GM21619 (cell line): ENCODE measurements around the gene MED31.
"Not testable (repeated sequence)": the region's sequence is repeated elsewhere in the genome, so short reads cannot be mapped to it uniquely, and the experiment has no call there.

ENCODE experiments used
- ATAC-seq: cut with Tn5 transposase; IDR thresholded peaks from one replicate; pipeline ENCODE4 v1.9.1; 2021; ENCODE audit not compliant: unreplicated experiment

MED31 gene

DNA sequence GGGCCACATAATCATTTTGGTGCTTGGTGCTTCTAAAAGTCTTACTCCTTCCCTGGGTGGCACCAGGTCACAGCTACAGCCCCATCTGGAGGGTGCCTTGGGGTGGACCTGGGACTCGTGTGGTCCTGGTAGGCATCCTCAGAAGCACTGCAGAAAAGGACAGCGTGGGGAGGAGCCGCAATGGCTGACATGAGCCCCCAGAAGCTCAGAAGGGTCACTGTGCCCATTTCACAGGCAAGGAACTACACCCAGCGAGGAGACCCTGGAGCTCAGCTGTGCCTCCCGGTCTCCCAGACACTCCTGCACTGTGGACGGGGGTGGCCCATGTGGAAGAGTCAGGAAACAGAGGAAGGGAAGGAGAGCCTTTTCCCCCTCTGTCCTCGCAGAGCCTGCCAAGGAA lies 26.5 kb upstream of the MED31 start:
- ATAC-seq: no peak

DNA sequence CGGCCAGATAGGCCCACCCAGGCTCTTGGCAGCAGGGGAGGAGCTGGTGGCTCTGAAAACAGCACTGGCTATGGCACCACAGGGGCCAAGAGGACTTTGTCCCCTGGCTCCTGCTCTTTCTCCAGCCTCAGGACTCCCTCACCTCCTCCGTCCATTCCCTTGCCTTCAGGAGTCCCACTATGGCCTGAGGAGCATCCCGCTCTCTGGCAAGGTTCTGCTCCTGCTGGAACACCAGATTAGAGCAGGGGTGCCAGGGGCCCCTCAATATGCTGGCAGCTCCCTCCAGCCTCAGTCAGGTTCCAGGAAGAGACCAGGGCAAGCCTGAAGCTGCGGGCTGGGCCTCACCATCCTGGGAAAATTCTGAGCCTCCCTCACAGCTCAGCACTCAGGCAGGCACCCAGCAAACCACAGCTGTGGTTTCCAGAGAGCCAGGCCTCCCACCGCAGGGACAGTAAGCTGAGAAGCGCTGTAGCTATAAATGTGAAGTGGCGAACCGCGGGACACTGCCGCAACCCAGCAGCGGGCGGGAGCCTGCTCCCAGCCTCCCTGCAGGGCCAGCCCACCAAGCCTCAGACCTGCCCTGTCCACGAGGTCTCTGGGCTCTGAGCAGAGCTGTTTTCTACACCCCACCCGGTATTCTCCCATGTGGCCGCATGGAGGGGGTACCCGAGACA lies 25.9 kb upstream of the MED31 start:
- no peak for ATAC-seq

DNA sequence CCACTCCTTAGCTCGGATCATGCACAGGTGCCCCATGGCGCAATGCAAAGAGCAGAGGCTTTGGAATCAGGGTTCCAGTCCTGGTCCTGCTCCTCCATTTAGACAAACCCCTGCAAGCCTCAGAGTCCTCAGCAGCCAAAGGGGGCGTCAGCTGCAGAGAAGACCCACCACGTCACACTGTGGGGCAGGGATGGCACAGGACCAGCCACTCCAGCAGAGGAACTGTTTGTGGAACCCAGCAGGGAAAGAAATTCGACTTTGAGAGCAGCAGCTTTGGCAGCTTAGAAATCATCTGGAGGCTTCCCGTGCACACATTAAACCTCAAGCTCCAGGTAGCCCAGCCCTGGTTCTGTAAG lies 25.4 kb upstream of the MED31 start:
- no peak for ATAC-seq

DNA sequence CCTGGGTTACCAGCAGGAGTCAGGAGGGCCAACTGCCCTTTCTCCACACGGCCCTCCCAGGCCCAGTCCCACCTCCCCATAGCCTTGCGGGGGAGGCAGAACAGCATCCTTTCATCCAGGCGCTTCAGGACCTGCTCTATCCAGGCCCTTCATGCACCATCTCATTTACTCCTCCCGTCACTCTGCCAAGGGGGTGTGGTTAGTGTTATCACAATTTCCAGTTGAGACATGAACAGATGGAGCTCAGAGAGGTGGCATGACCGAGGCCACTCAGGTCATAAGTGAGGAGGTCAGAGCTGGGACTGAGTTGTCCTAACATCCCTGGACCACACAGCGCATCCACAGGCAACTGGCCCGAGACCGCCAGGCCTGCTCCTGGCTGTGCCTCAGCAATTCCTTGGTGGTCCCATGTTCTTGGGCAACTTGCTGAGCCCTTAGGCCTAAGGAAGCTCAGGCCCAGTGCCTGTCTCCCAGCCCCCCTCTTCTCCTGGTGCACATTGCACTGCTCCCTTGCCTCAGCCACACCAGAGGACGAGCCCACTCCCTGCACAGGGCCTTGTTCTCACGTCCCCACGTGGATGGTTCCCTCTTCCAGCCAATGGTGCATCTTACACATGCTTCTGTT lies 23.9 kb upstream of the MED31 start:
- ATAC-seq: no peak

DNA sequence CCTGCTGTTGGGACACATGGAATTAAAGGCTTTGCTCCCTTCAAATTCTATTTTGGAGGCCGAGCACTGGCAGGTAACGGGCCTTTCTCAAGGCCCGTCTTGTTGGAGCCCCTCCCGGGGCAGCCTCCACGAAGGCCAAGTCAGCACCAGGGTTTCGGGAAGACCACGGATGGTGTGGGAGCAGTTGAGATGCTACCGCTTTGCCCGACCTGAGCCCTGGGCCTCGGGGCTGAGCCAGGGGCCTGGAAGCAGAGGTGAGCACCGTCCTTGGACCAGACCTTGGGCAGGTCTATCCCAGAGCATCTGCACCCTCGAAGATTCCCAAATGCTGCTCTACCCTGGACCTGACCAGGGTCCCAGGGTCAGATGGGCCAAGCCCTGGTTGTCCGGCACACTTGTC lies 23.2 kb upstream of the MED31 start:
- no peak for ATAC-seq

DNA sequence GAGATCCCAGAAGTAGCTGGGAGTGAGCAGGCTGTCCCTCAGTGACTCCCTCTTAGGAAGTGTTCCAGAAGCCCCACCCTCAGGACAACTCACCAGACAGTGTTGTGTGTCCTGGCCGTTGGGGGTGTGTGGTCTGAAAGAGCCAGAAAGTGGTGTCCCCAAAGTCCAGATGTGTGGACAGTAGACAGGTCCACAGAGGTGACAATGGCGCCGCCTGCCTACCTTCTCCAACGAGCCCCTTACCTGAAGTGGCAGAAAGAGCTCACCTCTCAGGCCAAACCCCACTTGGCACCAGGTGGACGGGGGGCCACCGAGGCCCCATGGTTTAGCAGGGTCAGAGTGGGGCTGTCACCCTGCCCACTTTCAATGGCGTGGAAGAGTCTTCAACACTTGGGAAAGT lies 20.0 kb upstream of the MED31 start:
- ATAC-seq: no peak

DNA sequence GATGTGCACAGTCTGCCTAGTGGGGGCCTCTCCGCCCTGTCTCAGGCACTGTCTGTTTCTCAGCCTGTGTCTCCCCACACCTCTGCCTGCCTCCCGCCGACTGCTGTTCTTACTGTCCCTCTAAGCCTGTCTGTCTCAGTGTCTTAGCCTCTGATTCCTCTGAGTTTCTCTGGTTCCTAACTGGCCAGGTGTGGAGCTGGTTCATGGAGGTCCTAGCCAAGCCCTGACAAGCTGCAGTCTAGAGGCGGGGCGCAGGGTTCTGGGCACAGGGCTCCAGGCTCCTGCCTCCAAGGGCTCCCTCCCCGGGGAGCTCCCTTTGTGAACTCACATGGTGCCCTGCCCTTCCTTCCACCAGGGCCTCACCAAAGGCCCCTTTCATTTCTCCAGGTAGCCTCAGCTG lies 19.6 kb upstream of the MED31 start:
- ATAC-seq: no peak

DNA sequence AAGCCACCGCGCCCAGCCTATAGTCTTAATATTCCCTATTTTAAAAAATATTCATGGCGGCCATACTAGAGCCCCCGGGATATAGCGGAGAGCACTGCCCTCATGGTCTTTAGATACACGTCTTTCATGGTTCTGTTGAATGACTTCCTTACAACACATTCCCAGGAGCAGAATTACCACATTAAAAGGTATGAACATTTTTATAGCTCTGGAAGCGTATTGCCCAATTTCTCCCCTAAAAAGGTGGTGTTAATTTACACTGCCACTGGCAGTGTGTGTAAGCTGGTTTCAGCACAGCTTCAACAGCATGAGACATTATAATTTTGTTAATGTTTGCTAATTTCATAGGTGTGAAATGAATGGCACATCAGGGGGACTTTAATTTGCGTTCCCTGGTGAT lies 19.2 kb upstream of the MED31 start:
- no peak for ATAC-seq

DNA sequence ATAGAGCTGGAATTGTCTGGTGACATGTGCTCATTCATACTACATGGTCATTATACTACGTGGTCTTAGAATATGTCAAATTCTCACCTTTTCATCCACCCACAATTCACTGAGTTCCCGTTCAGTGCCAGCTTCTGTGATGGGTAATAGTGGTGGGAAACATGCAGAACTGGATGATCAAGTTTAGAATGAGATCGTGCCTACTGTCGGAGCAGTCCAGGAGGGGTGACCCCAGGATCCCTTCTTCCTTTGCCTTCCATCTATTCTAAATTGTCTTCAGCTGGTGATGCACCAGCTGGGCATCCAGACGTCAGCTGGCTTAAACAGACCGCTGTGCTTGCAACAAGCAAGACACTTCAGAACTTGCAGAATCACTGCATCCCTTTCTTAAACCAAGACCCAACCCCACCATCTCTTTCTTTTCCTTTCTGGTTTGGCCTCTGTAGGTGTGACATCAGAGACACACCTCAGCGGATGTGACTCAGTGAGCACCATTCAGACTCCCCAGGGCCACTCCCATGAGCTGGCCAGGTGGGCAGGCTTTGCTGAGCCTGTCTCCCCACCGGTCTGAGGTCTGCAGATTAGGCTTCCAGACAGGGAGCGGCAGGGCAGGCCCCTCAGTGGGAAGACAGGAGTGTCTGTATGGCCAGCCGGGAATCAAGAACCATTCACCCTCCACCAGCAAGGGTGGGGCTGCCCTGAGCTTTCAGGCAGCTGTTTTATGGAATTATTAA lies 18.2 kb upstream of the MED31 start:
- ATAC-seq: no peak

DNA sequence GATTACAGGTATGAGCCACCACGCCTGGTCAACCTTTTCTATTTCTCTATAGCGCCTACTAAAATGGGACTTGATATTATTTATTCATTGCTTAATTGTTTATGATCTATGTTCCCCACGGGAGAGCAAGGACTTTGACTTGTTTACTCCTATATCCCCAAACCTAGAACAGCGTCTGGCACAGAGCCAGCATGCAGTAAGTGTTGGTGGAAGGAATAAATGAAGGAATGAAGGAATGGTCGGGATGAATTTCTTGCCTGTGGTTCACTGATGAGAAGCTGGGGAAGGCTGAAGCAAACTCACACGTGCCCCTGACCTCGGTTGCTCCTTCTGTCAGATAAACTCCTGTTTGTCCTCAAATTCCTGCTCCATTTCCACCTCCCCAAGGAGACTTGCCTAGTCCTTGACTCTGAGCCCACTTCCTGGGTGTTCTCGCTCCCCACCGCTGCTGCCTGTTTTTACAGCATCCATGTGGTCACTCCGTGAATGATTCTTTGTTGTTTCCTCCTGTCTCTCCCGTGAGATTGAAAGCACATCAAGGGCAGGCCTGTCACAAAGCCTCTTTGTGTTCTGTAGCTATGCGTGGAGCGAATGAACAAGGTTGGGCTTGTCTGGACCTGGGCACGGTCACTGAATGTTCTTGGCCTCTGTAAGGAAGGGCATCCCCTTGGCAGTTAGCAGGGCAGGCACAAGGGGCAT lies 17.5 kb upstream of the MED31 start:
- no peak for ATAC-seq

DNA sequence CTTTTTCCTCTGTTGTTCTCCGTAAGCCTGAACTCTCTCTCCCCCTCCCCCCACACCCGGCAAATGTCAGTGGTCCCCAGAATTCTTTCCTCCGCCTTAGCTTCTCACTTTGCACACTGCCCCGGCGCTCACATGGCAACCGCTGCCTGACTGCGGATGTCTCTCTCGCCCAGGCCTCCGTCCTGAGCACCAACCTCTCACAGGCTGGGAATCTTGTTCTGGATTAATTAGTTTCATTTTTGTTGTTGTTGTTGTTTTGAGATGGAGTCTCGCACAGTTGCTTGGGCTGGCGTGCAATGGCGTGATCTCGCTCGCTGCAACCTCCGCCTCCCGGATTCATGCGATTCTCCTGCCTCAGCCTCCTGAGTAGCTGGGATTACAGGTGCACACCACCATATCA lies 16.8 kb upstream of the MED31 start:
- ATAC-seq: no peak

DNA sequence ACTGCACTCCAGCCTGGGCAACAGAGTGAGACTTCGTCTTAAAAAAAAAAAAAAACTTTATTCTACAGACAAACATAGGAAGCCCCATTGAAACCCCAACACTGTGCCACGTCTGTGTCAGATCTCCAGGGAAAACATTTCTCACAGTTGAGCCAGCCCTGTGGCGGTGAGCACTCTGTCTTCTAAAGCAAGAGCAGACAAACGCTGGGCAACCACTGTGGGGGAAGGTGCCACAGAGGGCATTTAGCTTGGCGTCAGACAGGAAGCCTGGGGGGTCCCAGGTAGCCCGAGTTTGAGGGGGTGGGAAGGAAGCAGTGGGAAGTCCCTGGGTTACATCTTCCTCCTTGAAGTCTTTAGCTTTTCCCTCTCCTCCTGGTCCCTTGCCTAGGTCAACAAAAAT lies 16.1 kb upstream of the MED31 start:
- ATAC-seq: no peak

DNA sequence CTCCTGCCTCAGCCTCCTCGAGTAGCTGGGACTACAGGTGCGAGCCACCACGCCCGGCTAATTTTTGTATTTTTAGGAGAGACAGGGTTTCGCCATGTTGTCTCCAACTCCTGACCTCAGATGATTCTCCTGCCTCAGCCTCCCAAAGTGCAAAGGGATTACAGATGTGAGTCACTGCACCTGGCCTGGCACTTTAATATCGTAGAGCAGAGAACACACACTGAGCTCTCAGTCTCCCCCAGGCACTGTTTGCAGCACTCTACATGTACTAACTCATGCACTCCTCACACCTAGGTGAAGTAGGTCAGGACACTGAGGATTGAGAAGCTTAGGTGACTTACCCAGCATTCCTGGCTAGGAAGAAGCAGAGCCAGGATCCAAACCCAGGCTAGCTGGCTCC lies 15.2 kb upstream of the MED31 start:
- no peak for ATAC-seq

DNA sequence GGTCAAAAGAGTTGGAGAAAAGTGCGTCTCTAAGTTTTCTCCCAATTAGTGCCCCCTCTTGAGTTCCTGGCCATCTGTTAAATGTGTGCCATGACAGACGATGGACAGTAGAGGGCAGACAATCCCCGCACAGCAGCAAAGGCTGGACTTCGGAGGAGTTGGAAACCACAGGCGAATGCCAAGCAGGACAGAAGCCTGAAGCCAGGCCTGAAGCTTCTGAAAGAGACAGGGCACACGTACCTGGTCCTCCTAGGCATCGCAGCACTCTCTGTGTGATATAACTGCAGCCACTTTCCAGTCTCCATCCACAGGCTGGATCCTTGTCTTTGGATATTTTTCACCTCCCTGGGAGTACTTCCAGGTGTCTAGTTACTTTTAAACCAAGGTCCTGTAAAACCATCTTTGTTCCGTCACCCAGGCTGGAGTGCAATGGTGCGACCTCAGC lies 14.7 kb upstream of the MED31 start:
- no peak for ATAC-seq

DNA sequence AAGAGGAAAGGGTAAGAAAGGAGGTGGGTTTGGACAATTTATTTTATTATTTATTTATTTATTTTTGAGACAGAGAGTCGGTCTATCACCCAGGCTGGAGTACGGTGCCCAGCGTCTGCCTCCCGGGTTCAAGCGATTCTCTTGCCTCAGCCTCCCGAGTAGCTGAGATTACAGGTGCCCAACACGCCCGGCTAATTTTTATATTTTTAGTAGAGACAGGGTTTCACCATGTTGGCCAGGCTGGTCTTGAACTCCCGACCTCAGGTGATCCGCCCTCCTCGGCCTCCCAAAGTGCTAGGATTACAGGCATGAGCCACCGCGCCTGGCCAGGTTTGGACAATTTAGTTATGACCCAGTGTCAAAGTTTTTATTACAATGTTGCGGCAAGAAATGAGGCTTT lies 11.8 kb upstream of the MED31 start:
- ATAC-seq: not testable (repeated sequence)

DNA sequence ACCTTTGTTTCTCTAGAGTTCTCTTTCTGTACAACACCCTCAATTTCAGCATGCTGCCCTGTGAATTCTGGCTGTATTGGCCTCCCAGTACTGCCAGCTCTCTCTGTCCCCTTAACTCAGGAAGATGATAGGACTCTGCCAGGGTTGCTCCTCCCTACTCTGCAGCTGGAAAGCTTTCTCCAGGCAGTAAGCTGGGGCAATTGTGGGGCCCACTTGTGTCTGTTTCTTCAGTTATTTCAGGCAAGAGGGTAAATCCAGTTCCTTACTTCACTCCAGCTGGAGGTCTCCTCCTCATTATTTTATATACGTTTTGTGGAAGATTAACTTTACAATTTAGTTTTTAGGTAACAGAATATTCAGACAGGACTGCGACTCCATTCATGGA lies 10.1 kb upstream of the MED31 start:
- ATAC-seq: no peak

DNA sequence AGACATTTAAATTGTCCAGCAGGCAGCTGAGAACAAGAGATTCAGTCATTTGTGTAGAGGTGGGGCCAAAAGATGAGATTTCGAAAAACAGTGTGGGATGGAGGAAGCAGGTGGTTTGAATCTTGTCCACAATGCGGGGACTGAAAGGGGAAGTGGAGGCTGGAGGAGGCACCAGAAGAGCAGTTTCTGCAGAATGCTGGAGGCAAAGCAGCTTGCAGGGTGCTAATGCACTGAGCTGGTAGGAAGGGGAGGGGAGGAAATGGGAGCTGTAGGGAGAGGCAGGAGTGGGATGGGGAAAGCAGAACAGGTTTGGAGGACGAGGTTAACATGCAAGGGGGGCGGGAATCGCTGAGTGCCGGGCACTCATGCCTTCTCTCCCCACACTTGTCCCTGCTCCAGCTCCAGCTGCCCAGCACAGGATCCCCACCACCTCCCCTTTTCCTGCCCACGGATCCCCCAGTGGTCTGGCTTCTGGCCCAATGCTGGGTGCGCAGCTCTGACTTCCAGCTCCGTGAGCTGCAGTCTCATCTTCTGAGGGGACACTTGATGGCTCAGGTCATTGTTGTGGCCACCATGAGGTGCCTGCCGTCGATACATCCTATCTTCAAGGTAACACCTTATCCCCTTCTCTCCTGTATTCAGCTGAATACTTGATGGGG lies 9.5 kb upstream of the MED31 start:
- ATAC-seq: no peak

DNA sequence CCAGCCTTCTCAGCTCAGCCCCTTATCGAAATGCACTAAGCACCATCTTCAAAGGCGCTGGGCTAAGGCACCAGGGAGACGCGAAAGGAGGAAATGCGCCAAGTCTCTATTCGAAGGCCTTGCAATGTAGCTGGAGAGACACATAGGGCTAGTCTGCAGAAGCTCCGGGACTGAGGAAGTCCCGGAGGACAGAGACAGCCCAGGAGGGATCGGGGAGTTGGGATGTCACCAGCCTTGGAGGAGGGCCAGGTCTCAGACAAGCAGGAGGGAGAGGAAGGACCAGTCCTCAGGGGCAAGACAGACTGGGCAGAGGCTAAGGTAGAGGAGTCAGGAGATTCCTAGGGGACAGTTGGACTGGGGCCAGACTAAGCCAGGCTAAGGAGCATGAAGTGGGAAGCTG lies 8.7 kb upstream of the MED31 start:
- no peak for ATAC-seq

DNA sequence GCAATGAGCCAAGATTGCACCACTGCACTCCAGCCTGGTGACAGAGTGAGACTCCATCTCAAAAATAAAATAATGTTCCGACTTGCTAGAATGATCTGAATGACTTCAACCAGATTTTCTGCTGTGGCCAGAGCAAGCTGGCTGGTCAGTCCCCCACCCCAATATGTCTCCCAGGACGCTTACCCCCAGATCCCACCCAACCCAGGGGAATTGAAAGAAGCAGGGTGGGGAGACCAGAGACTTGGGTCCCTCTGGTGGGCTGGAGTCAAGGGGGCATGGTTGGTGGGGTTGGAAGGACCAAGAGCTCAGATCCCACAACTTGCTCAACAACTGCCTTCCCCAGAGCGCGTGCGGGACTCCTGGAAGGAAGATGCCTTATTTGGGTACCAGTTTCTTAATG lies 7.0 kb upstream of the MED31 start:
- not testable (repeated sequence) for ATAC-seq

DNA sequence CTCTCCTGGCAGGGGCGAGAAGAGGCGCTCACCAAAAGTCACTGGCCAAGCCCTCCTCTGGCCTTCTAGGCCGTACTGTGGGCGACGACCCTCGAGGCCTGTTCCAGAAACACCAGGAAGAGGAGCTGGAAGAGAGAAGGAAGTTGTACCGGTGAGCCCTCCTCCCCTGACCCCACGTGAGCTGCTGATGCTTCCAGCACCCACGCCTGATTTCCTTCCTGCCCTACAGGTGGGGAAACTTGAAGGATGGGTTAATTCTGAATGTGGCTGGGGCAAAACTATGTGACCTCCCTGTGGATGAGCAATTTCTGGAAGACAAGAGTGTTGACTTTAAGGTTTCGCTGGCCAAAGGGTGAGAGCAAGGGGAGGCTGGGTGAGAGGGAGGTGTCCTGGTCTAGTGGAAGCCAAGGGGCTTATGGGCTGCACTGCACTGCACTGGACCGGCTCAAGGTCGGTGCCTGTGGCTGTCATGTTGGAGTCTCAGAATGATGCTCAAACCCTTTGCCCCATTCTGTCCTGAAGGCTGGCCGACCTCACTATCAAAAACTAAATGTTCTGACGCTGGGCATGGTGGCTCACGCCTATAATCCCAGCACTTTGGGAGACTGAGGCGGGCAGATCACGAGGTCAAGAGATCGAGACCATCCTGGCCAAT lies 6.4 kb upstream of the MED31 start:
- ATAC-seq: no peak
